HL-60 (cell line): Measurements from ENCODE around the gene MYRIP.
A peak's percentile ranks its signal among the peaks of the same experiment; 100 is the strongest.

Source experiments
- DNase-seq, 2 experiments: peaks; one replicate each; pipeline ENCODE4 v3.0.0-alpha.2; 2010 to 2020; ENCODE audit warnings: low read depth in 1 of 2, low spot score in 1 of 2
- H3K27ac ChIP-seq: fragments of 250-450 bp; sonication (Bioruptor Pico); replicated peaks from 2 replicates; pipeline ENCODE4 v1.5.1; 2020; ENCODE audit warnings: mild to moderate bottlenecking, moderate library complexity
- H3K27me3 ChIP-seq: fragments of 250-450 bp; sonication (Bioruptor Pico); 2 replicates; pipeline ENCODE4 v1.5.1; 2021; ENCODE audit warnings: mild to moderate bottlenecking, moderate library complexity; ENCODE audit not compliant: insufficient read depth, poor library complexity, severe bottlenecking
- H3K4me3 ChIP-seq: replicated peaks from 2 replicates; pipeline ENCODE4 v1.5.1; 2011; ENCODE audit warnings: mild to moderate bottlenecking, control low read depth, low read length; ENCODE audit not compliant: insufficient read depth
- CTCF ChIP-seq: IDR thresholded peaks from one replicate; pipeline ENCODE4 v1.5.1; 2011; ENCODE audit warnings: low read length, control low read depth, inconsistent platforms; ENCODE audit not compliant: insufficient read depth
- GABPA ChIP-seq: IDR thresholded peaks from 2 replicates; pipeline ENCODE4 v1.6.1; 2012; ENCODE audit warnings: low read depth
- POLR2AphosphoS5 ChIP-seq: IDR thresholded peaks from 2 replicates; pipeline ENCODE4 v1.6.1; 2012; ENCODE audit warnings: low read depth
- SPI1 ChIP-seq: IDR thresholded peaks from 2 replicates; pipeline ENCODE4 v1.6.1; 2012; ENCODE audit warnings: low read depth, mild to moderate bottlenecking, borderline replicate concordance
- TF ChIP-seq, protein P1 (sequence below): IDR thresholded peaks from 2 replicates; pipeline ENCODE4 v1.6.1; 2012; ENCODE audit warnings: low read depth; ENCODE audit not compliant: insufficient replicate concordance

MYRIP gene

DNA sequence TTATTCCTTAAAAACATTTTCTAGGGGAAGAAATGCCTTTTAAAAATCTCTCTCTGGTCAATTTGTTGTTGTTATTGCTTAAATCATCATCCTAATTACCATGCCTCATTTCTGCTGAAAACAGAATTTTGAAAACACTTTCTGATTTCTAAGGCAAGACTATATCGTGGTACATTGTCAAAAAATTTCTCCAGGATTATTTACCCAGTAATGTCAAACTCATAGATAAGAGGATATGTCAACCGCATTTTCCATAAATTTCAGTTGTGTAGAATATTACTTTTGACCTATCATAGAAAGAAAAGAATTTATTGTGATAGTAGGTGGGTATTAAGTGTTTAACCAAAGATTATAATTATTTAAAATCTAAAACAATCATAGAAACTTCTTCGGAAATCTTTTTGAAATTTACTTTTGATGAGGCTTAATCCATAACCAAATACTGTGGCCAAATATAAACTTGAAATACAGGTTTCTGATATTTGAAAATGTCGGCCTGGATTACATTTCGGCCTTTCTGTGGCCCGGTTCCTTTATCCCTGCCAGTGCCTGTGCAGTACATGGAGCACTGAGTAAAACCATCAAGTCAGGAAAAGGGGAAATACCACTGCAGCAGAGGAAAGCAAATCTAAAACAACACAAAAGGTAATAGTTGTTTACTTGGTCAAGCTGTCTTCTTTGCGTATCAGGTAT, 173.4 kb downstream of the MYRIP start:
- no peak for DNase-seq
- no peak overlapping the region for H3K4me3 ChIP-seq
- no peak overlapping the region for H3K27ac ChIP-seq
- no peak for TF ChIP-seq CTCF
- TF ChIP-seq, protein P1, sequence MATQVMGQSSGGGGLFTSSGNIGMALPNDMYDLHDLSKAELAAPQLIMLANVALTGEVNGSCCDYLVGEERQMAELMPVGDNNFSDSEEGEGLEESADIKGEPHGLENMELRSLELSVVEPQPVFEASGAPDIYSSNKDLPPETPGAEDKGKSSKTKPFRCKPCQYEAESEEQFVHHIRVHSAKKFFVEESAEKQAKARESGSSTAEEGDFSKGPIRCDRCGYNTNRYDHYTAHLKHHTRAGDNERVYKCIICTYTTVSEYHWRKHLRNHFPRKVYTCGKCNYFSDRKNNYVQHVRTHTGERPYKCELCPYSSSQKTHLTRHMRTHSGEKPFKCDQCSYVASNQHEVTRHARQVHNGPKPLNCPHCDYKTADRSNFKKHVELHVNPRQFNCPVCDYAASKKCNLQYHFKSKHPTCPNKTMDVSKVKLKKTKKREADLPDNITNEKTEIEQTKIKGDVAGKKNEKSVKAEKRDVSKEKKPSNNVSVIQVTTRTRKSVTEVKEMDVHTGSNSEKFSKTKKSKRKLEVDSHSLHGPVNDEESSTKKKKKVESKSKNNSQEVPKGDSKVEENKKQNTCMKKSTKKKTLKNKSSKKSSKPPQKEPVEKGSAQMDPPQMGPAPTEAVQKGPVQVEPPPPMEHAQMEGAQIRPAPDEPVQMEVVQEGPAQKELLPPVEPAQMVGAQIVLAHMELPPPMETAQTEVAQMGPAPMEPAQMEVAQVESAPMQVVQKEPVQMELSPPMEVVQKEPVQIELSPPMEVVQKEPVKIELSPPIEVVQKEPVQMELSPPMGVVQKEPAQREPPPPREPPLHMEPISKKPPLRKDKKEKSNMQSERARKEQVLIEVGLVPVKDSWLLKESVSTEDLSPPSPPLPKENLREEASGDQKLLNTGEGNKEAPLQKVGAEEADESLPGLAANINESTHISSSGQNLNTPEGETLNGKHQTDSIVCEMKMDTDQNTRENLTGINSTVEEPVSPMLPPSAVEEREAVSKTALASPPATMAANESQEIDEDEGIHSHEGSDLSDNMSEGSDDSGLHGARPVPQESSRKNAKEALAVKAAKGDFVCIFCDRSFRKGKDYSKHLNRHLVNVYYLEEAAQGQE: no peak
- no peak for TF ChIP-seq SPI1
- no peak for TF ChIP-seq GABPA
- TF ChIP-seq POLR2AphosphoS5: no peak
- H3K27me3 ChIP-seq: no peaks in the 10 kb centered on the region

- no peak overlapping the region for H3K4me3 ChIP-seq
- H3K27ac ChIP-seq: no peak overlapping the region
- no peaks in the 10 kb centered on the region for H3K27me3 ChIP-seq
- TF ChIP-seq, protein P1: no peak
- TF ChIP-seq GABPA: no peak
- TF ChIP-seq SPI1: no peak
- no peak for TF ChIP-seq POLR2AphosphoS5
- no peak for TF ChIP-seq CTCF
- DNase-seq: no peak
Observed at GRCh38 chr3:39989746-39990145, 180.3 kb downstream of the MYRIP start.

- Histone ChIP-seq H3K4me3 (no peak overlapping the region), H3K27ac (no peak overlapping the region), H3K27me3 (no peaks in the 10 kb centered on the region)
- DNase-seq: peak; percentile 4 to 31
- TF ChIP-seq POLR2AphosphoS5: no peak
- TF ChIP-seq, protein P1: no peak
- peak; percentile 27 for TF ChIP-seq CTCF
- no peak for TF ChIP-seq GABPA
- no peak for TF ChIP-seq SPI1
Observed at GRCh38 chr3:39990532-39990931, 181.1 kb downstream of the MYRIP start.
